ENCODE results near the gene STK32B. TPM values are rescaled to one million over a fixed set of nuclear protein-coding genes. Genes with fewer than 3 reads are reported as not detected.

Gene STK32B
- total RNA-seq, 2 experiments from 2014 or later: not detected

- POLR2A ChIA-PET: no interaction called here
- Mint-ChIP-seq H3K4me3 (no peak overlapping the region), H3K36me3 (ENCODE audit: low read depth) (no peaks in the 10 kb centered on the region), H3K27me3 (peaks cover 21% of the 10 kb centered on the region), H3K4me1 (ENCODE audit: low read depth) (no peaks in the 10 kb centered on the region), H3K27ac (no peak overlapping the region), H3K9me3 (no peaks in the 10 kb centered on the region)
- no peak for TF ChIP-seq CTCF (IDR thresholded peaks at IDR 0.05)
- intact Hi-C loops (cut with micrococcal nuclease): no loop called here
- CTCF ChIA-PET: no interaction called here
- DNase-seq (no peak), ATAC-seq (no peak)
Observed at GRCh38 chr4:5009796-5010195, 41.5 kb upstream of the STK32B start.

GRCh38 chr4:5010984-5011383 is 40.3 kb upstream of the STK32B start:
- Mint-ChIP-seq H3K36me3 (ENCODE audit: low read depth) (no peaks in the 10 kb centered on the region), H3K4me1 (ENCODE audit: low read depth) (no peaks in the 10 kb centered on the region), H3K27ac (no peak overlapping the region), H3K4me3 (no peak overlapping the region), H3K9me3 (no peaks in the 10 kb centered on the region), H3K27me3 (peaks cover 19% of the 10 kb centered on the region)
- POLR2A ChIA-PET: interaction anchor here (0.6 kb wide), 1 partner anchor 622 kb away, joined by 3 read pairs; no protein-coding TSS in a partner anchor
- ATAC-seq (no peak), DNase-seq (no peak)
- TF ChIP-seq CTCF (IDR thresholded peaks at IDR 0.05): no peak
- intact Hi-C loops (cut with micrococcal nuclease): no loop called here
- CTCF ChIA-PET: interaction anchor here (0.9 kb wide), 1 partner anchor 15 kb away, joined by 3 read pairs; no protein-coding TSS in a partner anchor

- Mint-ChIP-seq H3K27me3 (peaks cover 19% of the 10 kb centered on the region), H3K36me3 (ENCODE audit: low read depth) (no peaks in the 10 kb centered on the region), H3K4me3 (no peak overlapping the region), H3K27ac (no peak overlapping the region), H3K9me3 (no peaks in the 10 kb centered on the region), H3K4me1 (ENCODE audit: low read depth) (no peaks in the 10 kb centered on the region)
- intact Hi-C loops (cut with micrococcal nuclease): no loop called here
- TF ChIP-seq CTCF (IDR thresholded peaks at IDR 0.05): no peak
- POLR2A ChIA-PET: no interaction called here
- ATAC-seq: no peak
- CTCF ChIA-PET: no interaction called here
- DNase-seq: no peak
Observed at GRCh38 chr4:5012244-5012898, 38.9 kb upstream of the STK32B start.

GRCh38 chr4:5012958-5013357 is 38.3 kb upstream of the STK32B start:
- H3K36me3 Mint-ChIP-seq (ENCODE audit: low read depth): no peaks in the 10 kb centered on the region
- intact Hi-C loops (cut with micrococcal nuclease): no loop called here
- no peak for TF ChIP-seq CTCF (IDR thresholded peaks at IDR 0.05)
- DNase-seq: no peak
- CTCF ChIA-PET: no interaction called here
- no peaks in the 10 kb centered on the region for H3K9me3 Mint-ChIP-seq
- ATAC-seq: no peak
- H3K27ac Mint-ChIP-seq: no peak overlapping the region
- POLR2A ChIA-PET: no interaction called here
- no peaks in the 10 kb centered on the region for H3K4me1 Mint-ChIP-seq (ENCODE audit: low read depth)
- H3K27me3 Mint-ChIP-seq: peaks cover 21% of the 10 kb centered on the region
- no peak overlapping the region for H3K4me3 Mint-ChIP-seq

GRCh38 chr4:5014007-5014682 is 37.1 kb upstream of the STK32B start:
- intact Hi-C loops (cut with micrococcal nuclease): no loop called here
- no peak overlapping the region for H3K4me3 Mint-ChIP-seq
- POLR2A ChIA-PET: no interaction called here
- no peak overlapping the region for H3K27ac Mint-ChIP-seq
- no peaks in the 10 kb centered on the region for H3K9me3 Mint-ChIP-seq
- ATAC-seq (no peak), DNase-seq (no peak)
- H3K36me3 Mint-ChIP-seq (ENCODE audit: low read depth): no peaks in the 10 kb centered on the region
- H3K27me3 Mint-ChIP-seq: peaks cover 19% of the 10 kb centered on the region
- no peak for TF ChIP-seq CTCF (IDR thresholded peaks at IDR 0.05)
- peaks cover 4% of the 10 kb centered on the region for H3K4me1 Mint-ChIP-seq (ENCODE audit: low read depth)
- CTCF ChIA-PET: no interaction called here

Data from activated CD8-positive, alpha-beta T cell treated with anti-CD3 and anti-CD28 coated beads for 36 hours (primary cell).